Measurements from ENCODE around the gene ENPEP.

DNA sequence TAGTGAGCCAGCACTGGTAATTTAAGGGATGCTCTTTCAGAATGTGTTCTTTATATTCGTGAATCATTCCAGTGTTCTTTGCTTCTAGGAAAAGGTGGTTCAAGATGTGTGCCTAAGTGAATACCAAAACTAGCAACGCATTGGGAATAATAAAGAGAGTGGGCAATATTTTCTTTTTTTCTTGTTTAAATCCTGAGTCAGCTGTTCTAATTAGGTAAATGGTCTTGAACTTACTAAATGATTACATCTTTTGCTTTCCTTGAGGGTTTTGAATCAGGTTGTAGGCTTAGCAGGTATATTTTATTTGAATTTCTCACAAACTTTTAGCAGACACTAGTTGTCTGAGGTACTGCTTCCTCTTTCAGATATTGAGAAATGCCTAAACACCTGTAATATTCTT, 29.5 kb downstream of the ENPEP start:
- TF ChIP-seq POLR2A (IDR thresholded peaks at IDR 0.05) = no peak
- TF ChIP-seq, protein P1, sequence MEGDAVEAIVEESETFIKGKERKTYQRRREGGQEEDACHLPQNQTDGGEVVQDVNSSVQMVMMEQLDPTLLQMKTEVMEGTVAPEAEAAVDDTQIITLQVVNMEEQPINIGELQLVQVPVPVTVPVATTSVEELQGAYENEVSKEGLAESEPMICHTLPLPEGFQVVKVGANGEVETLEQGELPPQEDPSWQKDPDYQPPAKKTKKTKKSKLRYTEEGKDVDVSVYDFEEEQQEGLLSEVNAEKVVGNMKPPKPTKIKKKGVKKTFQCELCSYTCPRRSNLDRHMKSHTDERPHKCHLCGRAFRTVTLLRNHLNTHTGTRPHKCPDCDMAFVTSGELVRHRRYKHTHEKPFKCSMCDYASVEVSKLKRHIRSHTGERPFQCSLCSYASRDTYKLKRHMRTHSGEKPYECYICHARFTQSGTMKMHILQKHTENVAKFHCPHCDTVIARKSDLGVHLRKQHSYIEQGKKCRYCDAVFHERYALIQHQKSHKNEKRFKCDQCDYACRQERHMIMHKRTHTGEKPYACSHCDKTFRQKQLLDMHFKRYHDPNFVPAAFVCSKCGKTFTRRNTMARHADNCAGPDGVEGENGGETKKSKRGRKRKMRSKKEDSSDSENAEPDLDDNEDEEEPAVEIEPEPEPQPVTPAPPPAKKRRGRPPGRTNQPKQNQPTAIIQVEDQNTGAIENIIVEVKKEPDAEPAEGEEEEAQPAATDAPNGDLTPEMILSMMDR (IDR thresholded peaks at IDR 0.05) = no peak

All from esophagus squamous epithelium (tissue), 4 donors.